Skeletal muscle cell (primary cell): Measurements from ENCODE around the gene PYGL.

ENCODE experiments used
- DNase-seq: peaks from one replicate; pipeline ENCODE4 v3.0.0-alpha.2; 2010; ENCODE audit warnings: low read depth
- H3K4me3 ChIP-seq: 2 replicates; pipeline ENCODE4 v1.5.1; 2011; ENCODE audit warnings: low read depth, mild to moderate bottlenecking, control low read depth, low read length, moderate library complexity

PYGL gene

DNA sequence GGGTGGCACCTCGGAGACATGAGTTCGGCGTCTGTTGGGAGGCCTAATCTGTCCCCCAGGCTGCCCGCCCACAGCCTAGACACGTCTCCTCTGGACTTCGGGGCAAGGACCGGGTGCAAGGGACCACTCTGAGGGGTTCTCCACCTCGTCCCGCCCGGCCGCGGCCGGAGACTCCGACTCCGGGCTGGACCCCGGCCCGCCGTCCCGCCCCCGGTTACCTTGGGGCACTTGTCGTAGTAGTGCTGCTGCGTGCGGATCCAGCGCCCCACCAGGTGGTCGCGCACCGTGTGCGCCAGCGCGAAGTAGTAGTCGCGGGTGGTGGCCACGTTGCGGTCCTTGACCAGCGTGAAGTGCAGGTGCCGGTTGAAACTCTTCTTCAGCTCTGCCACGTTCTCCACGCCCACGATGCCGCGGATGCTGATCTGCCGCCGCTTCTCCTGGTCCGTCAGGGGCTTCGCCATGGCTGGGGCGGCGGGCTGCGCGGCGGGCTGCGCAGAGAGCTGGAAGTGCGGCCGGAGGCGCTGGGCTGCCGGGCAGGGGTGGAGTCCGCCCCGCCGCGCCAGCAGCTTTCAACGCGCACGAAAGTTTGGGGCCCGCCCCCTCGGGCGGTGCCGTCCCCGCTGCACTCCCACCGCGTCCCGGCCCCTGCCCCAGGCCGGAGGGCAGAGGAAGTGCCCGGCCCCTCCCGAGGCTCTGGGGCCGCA is at the start of gene PYGL:
PYGL (minus strand) TSS at position 541 of the 704 bp plus-strand sequence; CDS start at position 461, 80 bp downstream.
- H3K4me3 ChIP-seq, result peak within 1 kb of the TSS; percentile 73
- DNase-seq, result no peak

DNA sequence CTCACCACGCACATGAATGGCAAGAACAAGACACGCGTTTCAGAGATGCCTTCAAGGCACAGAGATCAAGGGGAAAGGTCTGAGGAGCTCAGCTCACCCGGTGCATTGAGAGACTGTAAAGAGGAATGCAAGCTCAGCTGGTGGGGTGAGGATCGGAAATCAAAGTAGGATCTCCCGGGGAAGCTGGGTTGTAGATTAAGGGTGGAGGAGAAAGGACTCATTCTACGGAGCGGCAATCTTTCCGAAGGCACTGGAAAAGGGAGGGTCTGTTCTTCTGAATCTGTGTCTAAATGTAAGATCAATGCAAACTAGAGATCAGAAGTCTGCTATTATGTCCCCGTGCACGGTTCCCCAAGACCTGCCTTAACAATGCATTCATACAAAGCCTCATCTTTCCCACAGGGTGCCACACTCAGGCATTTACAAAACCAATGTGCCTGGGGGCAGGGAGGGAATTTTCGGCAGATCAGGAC is 41.6 kb upstream of the PYGL start:
- H3K4me3 ChIP-seq, result no peak overlapping the region
- no peak for DNase-seq

DNA sequence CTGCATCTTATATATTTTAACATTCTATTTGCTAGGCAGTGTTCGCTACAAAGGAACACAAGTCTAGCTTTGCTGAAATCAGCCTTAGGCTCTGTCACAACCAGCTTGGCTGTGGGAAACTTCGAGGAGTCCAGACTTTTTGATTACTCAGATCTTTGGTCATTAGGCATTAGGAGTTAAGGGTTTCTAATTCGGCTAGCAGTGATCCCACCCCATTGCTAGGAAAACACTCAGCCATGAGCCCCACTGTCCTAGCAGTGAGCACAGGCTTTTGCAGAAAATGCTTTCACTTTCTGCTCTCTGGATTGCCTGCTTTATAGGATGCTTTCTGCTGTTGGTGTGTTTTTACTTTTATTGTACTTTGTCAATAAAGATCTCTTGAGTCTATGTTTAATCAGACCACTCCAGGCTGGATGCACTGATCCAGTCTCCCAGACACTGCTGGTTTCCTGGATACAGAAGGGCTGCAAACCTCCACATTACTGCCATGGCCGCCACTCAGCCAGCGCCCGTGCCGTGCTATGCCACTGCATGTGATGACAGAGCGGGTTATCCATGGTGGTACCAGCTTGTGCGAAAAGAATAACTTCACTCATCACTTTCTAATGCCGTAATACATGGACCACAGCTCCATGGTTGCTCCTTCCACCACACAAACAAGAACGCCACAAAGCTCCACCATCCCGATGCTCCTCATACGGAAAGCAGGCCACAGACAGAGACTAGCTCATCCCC is 41.0 kb upstream of the PYGL start:
- H3K4me3 ChIP-seq, result no peak overlapping the region
- no peak for DNase-seq

GRCh38 chr14:50984036-50984710 is 39.9 kb upstream of the PYGL start:
- H3K4me3 ChIP-seq, result no peak overlapping the region
- DNase-seq, result no peak

GRCh38 chr14:50979941-50980850 is 35.9 kb upstream of the PYGL start:
- H3K4me3 ChIP-seq, result no peak overlapping the region
- no peak for DNase-seq

DNA sequence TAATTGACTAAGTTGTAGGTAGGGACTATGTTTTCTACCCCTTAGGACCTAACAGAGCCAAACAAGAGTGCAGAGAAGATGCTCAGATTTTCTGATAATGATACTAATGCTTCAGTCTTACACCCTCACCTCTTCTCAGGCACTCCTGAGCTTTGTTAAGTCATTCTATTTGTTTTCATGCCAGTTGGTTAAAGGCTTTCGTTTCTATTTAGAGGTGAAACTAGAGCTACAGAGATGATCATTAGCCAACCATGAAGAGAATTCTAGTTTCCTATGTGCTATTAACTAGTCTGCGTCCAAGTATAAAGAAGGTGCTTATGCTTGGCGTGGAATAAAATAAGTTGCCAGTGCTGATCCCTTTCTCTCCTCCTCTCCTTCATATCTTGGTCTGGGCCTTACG is 34.6 kb upstream of the PYGL start:
- no peak for DNase-seq
- H3K4me3 ChIP-seq, result no peak overlapping the region

GRCh38 chr14:50978529-50978871 is 34.2 kb upstream of the PYGL start:
- H3K4me3 ChIP-seq, result no peak overlapping the region
- DNase-seq, result no peak

DNA sequence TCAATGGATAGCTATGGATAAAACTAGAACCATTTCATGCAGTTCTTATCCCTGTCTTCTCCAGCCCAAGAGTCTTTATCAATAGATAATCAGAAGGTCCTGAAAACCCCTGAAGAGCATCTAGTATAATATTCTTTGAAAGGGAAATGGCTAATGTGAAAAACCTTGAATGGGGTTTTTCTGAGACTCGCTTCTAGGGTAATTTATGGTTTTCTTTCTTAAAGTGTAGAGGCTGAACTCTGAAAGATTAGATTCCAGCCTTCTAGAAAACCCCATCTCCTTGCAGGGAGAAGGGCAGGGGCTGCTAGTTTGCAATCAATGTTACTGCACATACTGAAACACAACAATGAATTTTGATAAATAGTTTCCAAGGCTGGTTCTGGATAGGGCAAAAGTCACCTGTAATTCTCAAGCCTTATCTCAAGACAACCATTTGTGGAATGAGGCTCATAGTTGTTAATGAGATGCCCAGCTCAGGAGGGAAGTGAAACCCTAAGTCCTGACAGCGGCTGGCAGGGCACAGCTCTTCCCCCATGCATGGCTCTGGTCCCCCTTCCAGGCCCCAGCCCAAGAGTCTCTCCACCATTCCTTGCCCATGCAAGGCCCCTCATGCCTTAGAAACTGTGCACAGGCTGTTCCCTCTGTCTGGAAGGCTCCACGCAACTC is 33.7 kb upstream of the PYGL start:
- no peak for DNase-seq
- H3K4me3 ChIP-seq, result no peak overlapping the region

DNA sequence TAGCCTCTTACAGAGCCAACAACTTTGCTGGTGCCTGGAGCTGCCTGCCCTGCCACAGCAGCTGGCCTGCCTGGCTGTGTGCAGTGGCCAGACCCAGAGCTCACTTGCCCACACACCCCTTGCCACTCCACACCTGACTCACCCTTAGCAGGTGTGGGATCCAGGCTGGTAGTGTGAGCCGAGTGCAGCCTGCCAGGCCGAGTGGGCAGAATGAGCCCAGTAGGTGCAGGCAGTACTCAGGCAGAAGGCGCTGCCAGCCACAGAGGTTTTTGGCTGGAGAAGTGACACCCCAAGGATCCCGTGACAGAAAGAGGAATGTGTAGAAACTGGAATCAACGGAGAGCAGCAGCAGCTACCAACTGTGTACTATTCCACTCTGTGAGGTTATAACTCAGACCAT is 29.8 kb upstream of the PYGL start:
- no peak for DNase-seq
- no peak overlapping the region for H3K4me3 ChIP-seq

DNA sequence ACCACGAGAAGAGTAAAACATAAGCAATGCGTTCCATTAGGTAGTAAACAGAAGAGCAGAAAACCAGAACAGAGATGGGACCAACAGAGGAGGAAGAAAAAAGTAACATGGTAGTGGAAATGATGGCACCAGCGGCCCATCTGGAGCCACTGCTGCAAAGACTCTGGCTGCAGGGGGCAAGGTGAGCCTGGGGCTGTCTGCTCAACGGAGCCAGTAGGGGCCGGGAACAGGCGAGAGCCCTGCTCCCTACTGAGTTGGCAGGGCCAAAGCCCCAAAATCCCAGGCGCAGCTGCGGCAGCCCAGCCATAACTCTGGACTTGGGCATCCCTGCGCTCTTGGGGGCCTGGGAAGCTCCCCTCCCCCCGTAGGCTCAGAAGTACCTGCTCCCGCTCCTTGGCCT is 28.5 kb upstream of the PYGL start:
- no peak overlapping the region for H3K4me3 ChIP-seq
- DNase-seq, result no peak

DNA sequence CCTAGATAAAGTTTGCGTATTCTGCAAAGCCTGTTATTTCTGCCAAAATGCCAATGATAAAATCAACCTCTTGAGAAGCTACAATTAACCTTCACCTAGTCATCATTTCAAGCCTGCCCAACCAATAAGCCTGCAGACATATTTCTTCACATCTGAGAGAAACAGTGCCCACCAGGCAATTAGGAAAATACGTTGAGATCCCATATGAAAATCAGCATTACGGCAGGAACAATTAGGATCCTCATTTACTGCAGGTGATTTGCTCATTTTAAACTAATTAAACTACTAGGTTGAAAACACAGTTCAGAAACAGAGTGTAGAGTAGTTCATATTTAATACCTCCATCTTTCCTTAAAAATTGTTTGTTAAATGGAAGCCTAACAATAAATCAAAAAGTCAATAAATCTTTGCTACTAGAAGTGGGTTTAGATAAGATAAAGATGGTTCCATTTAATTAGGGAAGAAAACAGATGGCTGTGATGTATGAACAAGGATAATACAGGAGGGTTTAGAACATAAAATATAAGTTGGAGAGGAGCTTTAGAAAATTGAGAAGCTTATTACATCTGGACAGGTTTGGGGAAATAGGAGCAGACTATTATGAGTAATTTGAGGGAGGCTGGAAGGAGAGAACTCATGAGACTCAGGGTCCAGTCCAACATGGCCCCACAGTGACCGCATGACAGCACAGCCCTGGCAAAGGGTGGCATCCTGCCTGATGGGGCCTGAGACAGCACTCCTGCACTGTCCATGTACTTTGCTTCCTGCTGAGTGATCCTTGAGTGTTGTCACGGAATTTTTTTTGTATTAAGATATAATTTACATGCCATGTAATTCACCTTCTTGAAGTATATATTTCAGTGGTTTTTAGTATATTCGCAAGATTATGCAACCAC is 26.9 kb upstream of the PYGL start:
- DNase-seq, result no peak
- no peak overlapping the region for H3K4me3 ChIP-seq

GRCh38 chr14:50967790-50968189 is 23.5 kb upstream of the PYGL start:
- DNase-seq, result no peak
- no peak overlapping the region for H3K4me3 ChIP-seq

DNA sequence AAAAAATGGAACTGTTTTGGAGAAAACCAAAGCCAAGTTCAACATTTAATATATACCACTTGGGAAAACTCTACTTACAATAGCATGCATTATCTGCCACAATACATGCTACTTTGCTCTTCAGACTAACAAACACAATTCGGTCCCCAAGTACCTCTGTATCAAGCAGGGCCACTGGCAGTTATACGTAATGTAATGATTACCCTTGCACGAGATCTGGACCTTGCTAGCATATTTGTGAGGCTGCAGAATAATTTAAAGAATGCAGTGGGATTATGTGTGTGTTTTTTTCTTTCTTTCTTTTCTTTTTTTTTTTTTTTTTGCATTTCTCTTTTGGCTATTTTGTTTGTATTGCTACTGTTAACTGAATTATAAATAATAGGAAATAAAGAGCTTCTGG is 22.8 kb upstream of the PYGL start:
- H3K4me3 ChIP-seq, result no peak overlapping the region
- no peak for DNase-seq

DNA sequence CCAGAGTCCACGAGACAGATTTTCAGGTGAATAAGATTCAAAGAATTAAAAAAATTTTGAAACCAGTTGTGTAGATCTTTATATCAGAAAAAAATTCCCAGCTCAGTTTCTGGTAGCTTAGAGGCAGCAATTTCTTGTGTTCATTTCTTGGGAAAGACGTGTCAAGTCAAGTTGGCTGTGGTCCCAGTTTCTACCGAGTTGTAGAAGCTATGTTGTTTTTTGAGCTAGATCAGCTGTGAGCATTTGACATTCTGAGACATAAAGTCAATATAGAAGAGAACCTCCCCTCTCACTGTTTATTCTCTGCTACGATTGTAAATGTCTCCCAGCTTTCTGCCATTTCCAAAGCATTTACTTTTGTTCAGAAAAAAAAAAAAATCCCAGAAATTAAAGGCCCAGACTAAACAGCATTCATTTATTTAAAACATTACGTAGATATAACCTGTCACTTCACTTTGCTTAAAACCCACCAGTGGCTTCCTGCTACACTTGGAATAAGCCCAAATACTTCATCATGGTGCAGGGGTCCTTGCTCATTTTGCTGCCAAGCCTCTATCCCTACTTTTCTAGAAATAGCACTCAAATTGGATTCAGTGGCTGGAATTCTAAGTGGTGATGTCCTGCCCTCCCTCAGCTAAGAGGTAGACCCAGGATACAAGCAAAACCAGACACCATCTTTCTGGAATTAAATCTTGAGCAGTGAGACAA is 20.6 kb upstream of the PYGL start:
- peak; percentile 96 for DNase-seq
- H3K4me3 ChIP-seq, result no peak overlapping the region

DNA sequence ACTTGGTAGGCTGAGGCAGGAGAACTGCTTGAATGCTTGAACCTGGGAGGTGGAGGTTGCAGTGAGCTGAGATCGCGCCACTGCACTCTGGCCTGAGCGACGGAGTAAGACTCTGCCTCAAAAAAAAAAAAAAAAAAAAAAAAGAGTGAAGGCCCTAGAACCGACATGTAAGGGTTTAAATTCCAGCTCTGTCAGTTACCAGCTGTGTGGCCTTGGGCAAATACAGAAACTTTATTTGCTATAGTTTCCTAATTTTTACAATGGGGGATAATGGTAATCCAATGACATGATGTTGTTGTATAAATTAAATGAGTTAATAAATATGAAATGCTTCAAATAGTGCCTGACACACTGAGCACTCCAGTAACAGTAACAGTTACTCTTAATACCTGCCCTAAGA is 19.6 kb upstream of the PYGL start:
- no peak for DNase-seq
- H3K4me3 ChIP-seq, result no peak overlapping the region

DNA sequence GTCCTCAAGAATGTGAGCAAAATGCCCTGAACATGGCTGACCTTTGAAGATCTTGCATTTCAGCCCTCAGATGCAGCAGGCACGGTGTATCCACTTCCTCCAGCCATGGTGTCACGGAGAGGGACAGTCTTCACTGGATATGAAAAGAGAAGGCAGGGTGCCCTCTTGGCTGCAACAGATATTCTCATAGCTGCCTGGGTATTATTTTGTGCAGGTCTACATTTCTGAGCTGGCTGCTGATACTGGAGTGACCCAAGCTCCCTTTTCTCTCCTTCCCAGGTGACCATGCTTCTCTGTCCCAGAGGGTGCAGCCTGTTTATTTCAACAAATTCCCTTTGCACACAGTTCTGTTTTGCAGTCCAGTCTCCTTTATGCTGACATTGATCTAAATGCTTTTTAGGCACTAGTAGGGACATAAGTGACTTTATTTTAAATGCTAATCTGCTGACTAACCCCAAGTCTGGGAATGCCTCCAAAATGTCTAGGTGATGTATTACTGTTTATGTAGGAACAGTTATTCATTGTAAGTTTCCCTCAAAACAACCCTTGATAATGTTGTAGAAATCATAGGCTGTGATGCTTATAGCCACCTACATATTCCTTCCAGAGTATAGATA is 17.4 kb upstream of the PYGL start:
- no peak overlapping the region for H3K4me3 ChIP-seq
- DNase-seq, result peak; percentile 80

GRCh38 chr14:50957296-50957695 is 13.0 kb upstream of the PYGL start:
- no peak for DNase-seq
- no peak overlapping the region for H3K4me3 ChIP-seq
